Inflammatory macrophage treated with lipopolysaccharide for 4 hours (primary cell): ENCODE measurements around the gene PPP2R1B.
A peak's percentile ranks its signal among the peaks of the same experiment; 100 is the strongest.
"Not testable (repeated sequence)": the region's sequence is repeated elsewhere in the genome, so short reads cannot be mapped to it uniquely, and the experiment has no call there.

Source experiments
- DNase-seq: peaks from one replicate; pipeline ENCODE4 v3.0.0-alpha.2; 2020

The PPP2R1B gene

GRCh38 chr11:111723595-111723994 lies 42.6 kb downstream of the PPP2R1B start:
- no peak for DNase-seq

GRCh38 chr11:111722501-111722900 lies 43.7 kb downstream of the PPP2R1B start:
- DNase-seq = no peak

GRCh38 chr11:111720801-111721494 lies 45.2 kb downstream of the PPP2R1B start:
- no peak for DNase-seq

- DNase-seq = no peak
Measured at GRCh38 chr11:111719379-111719778, 46.8 kb downstream of the PPP2R1B start.

DNA sequence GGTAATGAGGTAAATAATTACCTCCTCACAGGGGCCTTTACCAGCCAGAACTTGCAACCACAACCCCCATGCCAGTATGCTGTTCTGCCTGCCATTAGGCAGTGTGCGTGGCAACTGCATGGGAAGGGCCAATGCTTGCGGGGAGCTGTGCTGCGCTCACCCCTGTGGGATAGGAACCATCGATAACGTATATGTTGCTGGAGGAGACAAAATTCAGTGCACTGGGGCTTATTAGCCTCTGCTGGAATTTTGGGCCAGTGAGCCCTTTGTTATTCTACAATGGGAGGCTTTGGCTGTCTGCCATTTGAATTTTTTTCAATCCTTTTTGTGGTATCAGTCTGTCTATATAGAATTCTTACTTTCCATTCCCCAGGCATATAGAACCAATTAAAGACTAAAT lies 47.3 kb downstream of the PPP2R1B start:
- DNase-seq = no peak

- DNase-seq = no peak
Measured at GRCh38 chr11:111718436-111718835, 47.8 kb downstream of the PPP2R1B start.

DNA sequence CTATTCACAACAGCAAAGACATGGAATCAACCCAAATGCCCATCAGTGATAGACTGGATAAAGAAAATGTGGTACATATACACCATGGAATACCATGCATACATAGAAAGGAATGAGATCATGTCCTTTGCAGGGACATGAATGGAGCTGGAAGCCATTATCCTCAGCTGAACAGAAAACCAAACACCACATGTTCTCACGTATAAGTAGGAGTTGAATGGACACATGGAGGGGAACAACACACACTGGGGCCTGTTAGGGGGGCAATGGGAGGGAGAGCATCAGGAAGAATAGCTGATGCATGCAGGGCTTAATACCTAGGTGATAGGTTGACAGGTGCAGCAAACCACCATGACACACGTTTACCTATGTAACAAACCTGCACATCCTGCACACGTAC lies 48.5 kb downstream of the PPP2R1B start:
- DNase-seq = not testable (repeated sequence)

GRCh38 chr11:111715142-111715816 lies 50.9 kb downstream of the PPP2R1B start:
- no peak for DNase-seq

- no peak for DNase-seq
Measured at GRCh38 chr11:111714522-111714921, 51.7 kb downstream of the PPP2R1B start.

- DNase-seq = no peak
Measured at GRCh38 chr11:111707691-111708067, 58.5 kb downstream of the PPP2R1B start.

DNA sequence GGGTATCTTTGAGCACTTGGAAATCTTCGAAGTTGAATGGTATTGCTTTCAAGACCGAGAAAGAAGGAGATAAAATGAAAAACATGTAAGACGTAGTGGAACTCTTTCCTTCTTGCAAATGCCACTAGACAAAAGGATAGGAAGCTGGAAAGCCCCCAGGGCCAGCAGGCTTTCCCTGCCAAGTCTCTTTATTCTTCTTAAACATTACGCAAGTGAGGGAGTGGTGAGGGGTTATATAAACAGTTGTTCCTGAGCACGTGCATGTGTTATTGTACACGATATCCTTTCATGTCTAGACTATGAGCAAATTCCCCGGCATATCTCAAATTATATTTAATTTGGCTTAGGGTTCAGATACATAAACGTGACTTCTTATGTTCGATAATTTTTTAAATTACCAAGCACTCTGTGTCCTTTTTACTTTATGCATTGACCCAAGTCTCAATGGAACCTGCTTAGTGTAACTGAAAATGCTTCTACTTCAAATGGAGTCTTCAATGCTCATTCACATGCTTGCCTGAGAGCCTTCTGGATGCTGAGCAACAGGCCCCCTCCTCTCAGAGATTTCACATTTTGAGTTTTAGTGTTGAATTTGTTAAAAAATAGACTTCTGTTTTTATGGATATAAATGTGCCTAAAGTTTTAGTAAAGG lies 59.0 kb downstream of the PPP2R1B start:
- no peak for DNase-seq

DNA sequence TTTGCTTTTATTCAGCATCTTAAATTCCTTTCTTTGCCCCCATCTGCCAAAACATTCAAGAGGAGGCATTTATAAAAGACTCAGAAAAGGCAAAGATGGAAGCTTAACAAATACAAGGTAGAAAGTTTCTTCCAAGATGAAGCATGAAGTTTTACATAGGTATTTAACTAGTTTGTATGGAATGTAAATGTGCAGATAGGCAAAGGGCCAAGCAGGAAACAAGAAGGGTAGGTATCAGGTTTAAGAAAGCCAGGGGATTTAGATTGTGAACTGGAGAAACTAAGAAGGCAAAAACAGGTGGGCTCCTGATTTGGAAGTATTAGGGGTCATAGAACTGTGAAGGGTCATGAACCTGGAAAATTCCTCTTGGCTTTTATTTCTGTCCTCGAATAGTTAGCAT lies 62.6 kb downstream of the PPP2R1B start:
- no peak for DNase-seq

DNA sequence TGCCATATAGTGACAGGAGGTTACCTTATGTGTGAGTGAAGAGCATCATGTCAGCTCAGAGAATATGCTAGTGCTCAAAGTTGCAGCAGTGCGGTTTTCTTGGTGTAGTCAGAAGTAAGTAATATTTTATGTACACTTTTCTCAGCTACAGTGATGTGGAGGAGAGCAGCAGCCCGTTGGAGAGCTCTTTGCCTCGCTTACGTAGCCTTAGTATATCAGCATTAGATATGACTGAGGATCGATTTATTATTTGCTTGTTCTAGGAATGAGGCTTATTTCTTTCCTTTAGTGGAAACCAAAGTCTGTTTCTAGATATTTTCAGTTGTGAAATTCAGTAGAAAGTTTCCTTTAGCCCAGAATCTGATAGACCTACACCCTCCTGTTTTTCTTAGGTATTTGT lies 63.6 kb downstream of the PPP2R1B start:
- no peak for DNase-seq

- DNase-seq = no peak
Measured at GRCh38 chr11:111700162-111700561, 66.0 kb downstream of the PPP2R1B start.

GRCh38 chr11:111699579-111700156 lies 66.5 kb downstream of the PPP2R1B start:
- no peak for DNase-seq

DNA sequence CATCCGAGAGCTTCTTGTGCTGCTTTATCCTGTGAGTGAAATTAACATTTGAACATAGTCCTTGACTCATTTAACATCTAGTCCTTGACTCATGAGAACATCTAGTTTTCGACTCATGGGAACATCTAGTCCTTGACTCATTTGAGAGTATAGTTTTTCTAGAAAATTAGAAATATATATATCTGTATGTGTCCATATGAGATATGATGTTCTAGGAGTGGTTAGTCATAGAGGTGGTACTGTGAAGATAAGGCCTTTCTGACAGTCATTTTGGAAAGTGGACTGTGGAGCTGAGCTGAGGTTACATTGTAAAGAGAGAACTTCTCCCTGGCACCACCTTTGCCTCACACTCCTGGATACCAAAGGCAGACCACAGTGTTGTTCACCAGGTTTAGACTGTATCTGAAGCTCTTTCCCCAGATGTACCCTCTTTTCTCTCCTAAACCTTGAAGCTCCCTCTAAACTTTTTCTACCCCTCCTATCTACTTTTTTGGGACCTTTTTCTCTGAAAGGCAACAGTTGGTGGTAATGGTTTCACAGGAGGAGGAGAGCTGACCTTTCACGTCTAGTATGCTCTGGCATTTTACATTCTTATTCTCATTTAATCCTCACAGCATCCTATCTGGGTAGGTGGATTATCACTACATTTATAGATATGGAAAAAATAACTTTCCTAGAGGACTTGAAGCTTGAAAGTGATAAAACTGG lies 67.2 kb downstream of the PPP2R1B start:
- no peak for DNase-seq

GRCh38 chr11:111697933-111698371 lies 68.2 kb downstream of the PPP2R1B start:
- no peak for DNase-seq

DNA sequence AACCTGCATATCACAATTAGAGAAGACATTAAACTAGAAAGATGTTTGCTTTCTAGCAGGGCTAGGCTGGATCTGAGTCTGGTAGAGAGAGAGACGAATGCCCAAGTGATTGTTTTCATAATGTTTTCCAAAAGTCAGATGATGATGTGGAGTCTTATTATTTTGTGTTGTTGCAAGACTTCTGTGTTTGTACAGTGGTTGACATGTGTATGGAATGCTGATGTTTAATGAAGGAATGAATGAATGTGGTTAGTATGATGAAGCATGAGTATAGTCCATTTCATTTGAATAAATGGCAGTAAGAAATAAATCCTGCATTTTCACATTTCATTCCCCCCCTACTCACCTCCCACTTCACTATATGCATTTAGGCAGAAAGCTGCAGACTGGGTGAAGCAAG lies 69.6 kb downstream of the PPP2R1B start:
- no peak for DNase-seq

GRCh38 chr11:111694851-111695250 lies 71.3 kb downstream of the PPP2R1B start:
- peak; percentile 31 for DNase-seq

DNA sequence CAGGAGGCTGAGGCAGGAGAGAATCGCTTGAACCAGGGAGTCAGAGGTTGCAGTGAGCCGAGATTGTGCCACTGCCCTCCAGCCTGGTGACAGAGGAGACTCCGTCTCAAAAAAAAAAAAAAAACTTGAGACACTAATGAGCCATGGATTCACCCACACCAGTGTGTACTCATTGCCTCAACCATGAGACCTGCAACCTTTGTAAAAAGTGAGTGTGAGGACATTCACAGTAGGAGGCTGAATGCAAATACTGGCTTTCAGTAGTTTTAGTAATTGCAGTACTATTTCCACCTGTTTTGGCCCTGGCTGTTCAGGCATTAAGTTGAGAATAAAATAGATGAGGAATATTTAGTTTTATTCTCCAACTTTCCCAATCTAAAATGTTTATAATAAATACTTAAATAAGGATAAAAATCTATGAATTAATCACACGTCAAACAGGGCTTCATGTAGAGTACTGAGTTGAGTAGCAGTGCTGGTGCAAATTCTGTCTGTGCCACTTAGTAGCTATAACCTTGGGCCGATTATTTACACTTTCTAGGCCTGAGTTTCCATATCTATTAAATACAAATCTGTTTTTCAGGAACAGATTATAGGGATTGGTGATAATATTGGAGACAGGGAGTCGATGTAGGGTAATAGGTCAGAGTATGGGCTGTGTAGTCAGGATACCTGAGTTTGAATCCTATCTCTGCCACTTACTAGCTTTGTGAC lies 72.8 kb downstream of the PPP2R1B start:
- no peak for DNase-seq

DNA sequence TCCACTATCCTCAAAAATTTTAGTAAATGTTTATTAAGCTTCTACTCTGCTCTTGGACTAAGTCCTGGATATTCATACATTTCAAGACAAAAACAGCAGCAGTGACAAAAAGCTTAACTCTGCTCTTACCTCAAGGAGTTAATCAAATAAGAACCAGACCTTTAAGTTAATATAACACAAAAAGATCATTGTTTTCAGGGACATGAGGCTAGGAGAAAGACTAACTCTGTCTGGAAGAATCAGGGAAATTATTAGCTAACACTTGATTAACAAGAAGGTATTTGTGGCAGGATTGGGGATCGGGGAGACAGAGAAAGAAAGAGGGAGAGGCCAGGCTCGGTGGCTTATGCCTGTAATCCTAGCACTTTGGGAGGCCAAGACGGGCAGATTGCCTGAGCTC lies 74.4 kb downstream of the PPP2R1B start:
- no peak for DNase-seq

GRCh38 chr11:111691176-111691575 lies 75.0 kb downstream of the PPP2R1B start:
- no peak for DNase-seq

- no peak for DNase-seq
Measured at GRCh38 chr11:111688013-111688412, 78.2 kb downstream of the PPP2R1B start.
